Gastroesophageal sphincter (tissue), 3 donors: ENCODE measurements around the gene RTCA.

Source experiments
- POLR2A ChIP-seq, 2 donors: fragments of 450-650 bp; IDR thresholded peaks; one replicate each; pipeline ENCODE4 v1.6.1; 2017; ENCODE audit warnings: antibody characterized with exemption in 2 of 2, mild to moderate bottlenecking in 2 of 2, moderate library complexity in 1 of 2
- POLR2AphosphoS5 ChIP-seq: sonication (generic); formaldehyde crosslinking; IDR thresholded peaks from one replicate; pipeline ENCODE4 v1.6.1; 2017; ENCODE audit warnings: antibody characterized with exemption
- TF ChIP-seq, protein P1 (sequence below), 4 experiments: fragments of 200-600 bp in 2 of 4; fragments of 450-650 bp in 2 of 4; sonication (generic) in 1 of 4; IDR thresholded peaks; one replicate each; pipeline ENCODE4 v1.5.1; 2017 to 2019; ENCODE audit warnings: antibody characterized with exemption in 4 of 4, mild to moderate bottlenecking in 2 of 4, moderate library complexity in 2 of 4

DNA sequence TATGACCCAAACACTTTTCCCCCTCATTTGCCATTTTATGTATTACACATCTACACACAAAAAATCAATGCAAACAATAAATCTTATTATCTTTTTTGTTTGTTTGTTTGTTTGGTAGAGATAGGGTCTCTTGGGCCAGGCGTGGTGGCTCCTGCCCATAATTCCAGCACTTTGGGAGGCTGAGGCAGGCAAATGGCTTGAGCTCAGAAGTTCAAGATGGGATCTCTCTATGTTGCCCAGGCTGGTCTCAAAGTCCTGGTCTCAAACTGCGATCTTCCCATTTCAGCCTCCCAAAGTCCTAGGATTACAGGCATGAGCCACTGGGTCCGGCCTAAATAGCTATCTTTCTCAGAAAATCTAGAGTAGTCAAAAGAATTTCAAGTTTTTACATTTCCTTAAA lies 15.2 kb upstream of the RTCA start:
- no peak for TF ChIP-seq POLR2AphosphoS5
- TF ChIP-seq, protein P1, sequence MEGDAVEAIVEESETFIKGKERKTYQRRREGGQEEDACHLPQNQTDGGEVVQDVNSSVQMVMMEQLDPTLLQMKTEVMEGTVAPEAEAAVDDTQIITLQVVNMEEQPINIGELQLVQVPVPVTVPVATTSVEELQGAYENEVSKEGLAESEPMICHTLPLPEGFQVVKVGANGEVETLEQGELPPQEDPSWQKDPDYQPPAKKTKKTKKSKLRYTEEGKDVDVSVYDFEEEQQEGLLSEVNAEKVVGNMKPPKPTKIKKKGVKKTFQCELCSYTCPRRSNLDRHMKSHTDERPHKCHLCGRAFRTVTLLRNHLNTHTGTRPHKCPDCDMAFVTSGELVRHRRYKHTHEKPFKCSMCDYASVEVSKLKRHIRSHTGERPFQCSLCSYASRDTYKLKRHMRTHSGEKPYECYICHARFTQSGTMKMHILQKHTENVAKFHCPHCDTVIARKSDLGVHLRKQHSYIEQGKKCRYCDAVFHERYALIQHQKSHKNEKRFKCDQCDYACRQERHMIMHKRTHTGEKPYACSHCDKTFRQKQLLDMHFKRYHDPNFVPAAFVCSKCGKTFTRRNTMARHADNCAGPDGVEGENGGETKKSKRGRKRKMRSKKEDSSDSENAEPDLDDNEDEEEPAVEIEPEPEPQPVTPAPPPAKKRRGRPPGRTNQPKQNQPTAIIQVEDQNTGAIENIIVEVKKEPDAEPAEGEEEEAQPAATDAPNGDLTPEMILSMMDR (IDR thresholded peaks at IDR 0.05) = no peak
- no peak for TF ChIP-seq POLR2A (IDR thresholded peaks at IDR 0.05)
